NT2/D1 (cell line): ENCODE data around the gene MROH2A.

Experiments
- SUZ12 ChIP-seq: IDR thresholded peaks from 2 replicates; pipeline ENCODE4 v1.6.1; 2011; ENCODE audit not compliant: insufficient read length, insufficient read depth; ENCODE audit errors: extremely low read depth
- YY1 ChIP-seq: IDR thresholded peaks from 2 replicates; pipeline ENCODE4 v1.6.1; 2011; ENCODE audit not compliant: insufficient read length, insufficient read depth
- ZNF274 ChIP-seq: IDR thresholded peaks from 2 replicates; pipeline ENCODE4 v1.6.1; 2011; ENCODE audit warnings: mild to moderate bottlenecking, low read depth, low read length

DNA sequence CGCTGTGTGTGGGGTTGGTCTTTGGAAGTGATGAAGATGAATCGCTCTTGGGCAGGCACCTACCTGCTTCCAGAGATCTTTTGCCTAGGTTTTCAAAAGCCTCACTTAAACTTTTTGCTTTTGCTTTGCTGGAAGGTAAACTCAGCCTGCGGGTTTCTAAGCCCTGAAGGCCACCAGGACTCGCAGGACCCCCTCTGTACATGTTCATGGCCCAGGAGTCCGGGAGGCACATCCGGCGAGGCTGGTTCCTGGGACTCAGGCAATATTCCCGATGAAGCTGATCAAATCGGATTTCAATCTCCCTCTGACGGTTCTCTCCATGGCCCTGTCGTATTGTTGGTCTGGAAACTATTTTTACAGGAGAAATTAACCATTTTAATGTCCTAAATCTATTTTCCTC, 63.1 kb downstream of the MROH2A start:
- TF ChIP-seq ZNF274 (no peak), YY1 (no peak), SUZ12 (no peak)
